ENCODE data around the gene ITGB7. TPM values are rescaled to one million over a fixed set of nuclear protein-coding genes. Genes with fewer than 3 reads are reported as not detected.

ITGB7 gene
- total RNA-seq, 4 donors from 2014 or later, result 1.1 to 1.8 (median 1.4) TPM

- no peak for DNase-seq (ENCODE audit: extremely low spot score)
- Histone ChIP-seq H3K27ac (replicated peaks in 1 of 4) (peak overlapping the region; percentile 10 to 99 (median 26)), H3K27me3 (no peaks in the 10 kb centered on the region), H3K4me3 (no peak overlapping the region), H3K36me3 (peaks cover 34 to 63% (median 56%) of the 10 kb centered on the region in 4 donors), H3K4me1 (peaks cover 58 to 65% (median 63%) of the 10 kb centered on the region in 4 donors), H3K9me3 (no peaks in the 10 kb centered on the region)
- intact Hi-C loops (cut with DNase I), result no loop called here
- no peak for TF ChIP-seq CTCF (IDR thresholded peaks at IDR 0.05)
- no peak for TF ChIP-seq POLR2AphosphoS5 (IDR thresholded peaks at IDR 0.05)
- TF ChIP-seq EP300 (IDR thresholded peaks at IDR 0.05), result no peak
- TF ChIP-seq POLR2A (IDR thresholded peaks at IDR 0.05; ENCODE audit: low read depth), result no peak
- 82% methylated on average over 5 of the region's 5 CpGs for WGBS
Measured at GRCh38 chr12:53214221-53214620, 7.2 kb upstream of the ITGB7 start.

DNA sequence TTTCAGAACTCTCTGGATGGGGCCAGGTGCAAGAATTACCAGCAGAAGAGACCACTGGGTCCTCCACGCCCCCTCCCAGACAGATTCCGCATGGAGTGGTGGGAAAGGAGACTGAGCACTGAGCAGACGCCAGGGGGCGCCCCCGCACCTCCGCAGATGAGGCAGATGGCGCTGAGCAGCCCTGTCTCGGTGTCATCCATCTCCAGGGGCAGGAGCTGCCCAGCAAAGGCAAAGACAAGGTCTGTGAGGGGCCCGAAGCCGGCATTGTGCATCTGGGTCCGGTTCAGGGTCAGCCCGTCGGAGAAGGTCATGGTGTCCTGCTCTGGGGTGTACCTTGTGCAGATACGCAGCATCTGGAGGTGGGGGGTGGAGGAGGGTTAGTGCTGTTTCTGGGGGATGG lies 6.3 kb upstream of the ITGB7 start:
- TF ChIP-seq CTCF (IDR thresholded peaks at IDR 0.05), result peak; percentile 94 to 95 (median 95)
- TF ChIP-seq EP300 (IDR thresholded peaks at IDR 0.05), result no peak
- peak; percentile 38 to 43 for TF ChIP-seq POLR2AphosphoS5 (IDR thresholded peaks at IDR 0.05)
- WGBS, result 8% methylated on average over 14 of the region's 14 CpGs
- Histone ChIP-seq H3K4me1 (peaks cover 54 to 65% (median 63%) of the 10 kb centered on the region in 4 donors), H3K27me3 (no peaks in the 10 kb centered on the region), H3K36me3 (peaks cover 34 to 63% (median 56%) of the 10 kb centered on the region in 4 donors), H3K27ac (replicated peaks in 1 of 4) (peak overlapping the region in 2 of 4 donors; percentile 26 to 99), H3K9me3 (no peaks in the 10 kb centered on the region), H3K4me3 (no peak overlapping the region)
- intact Hi-C loops (cut with DNase I), result loop anchor here (2.0 kb wide), 1 partner anchor 73 kb away; no protein-coding TSS in a partner anchor
- DNase-seq (ENCODE audit: extremely low spot score), result no peak

- H3K4me3 ChIP-seq, result no peak overlapping the region
- WGBS, result 51% methylated on average over 10 of the region's 12 CpGs
- intact Hi-C loops (cut with DNase I), result loop anchor here (2.0 kb wide), 1 partner anchor 74 kb away; no protein-coding TSS in a partner anchor
- peak overlapping the region in 2 of 4 donors; percentile 26 to 99 for H3K27ac ChIP-seq (replicated peaks in 1 of 4)
- peaks cover 54 to 65% (median 62%) of the 10 kb centered on the region in 4 donors for H3K4me1 ChIP-seq
- H3K9me3 ChIP-seq, result no peaks in the 10 kb centered on the region
- H3K36me3 ChIP-seq, result peaks cover 34 to 63% (median 56%) of the 10 kb centered on the region in 4 donors
- DNase-seq (ENCODE audit: extremely low spot score), result no peak
- no peak for TF ChIP-seq POLR2A (IDR thresholded peaks at IDR 0.05; ENCODE audit: low read depth)
- no peak for TF ChIP-seq EP300 (IDR thresholded peaks at IDR 0.05)
- TF ChIP-seq CTCF (IDR thresholded peaks at IDR 0.05), result no peak
- no peak for TF ChIP-seq POLR2AphosphoS5 (IDR thresholded peaks at IDR 0.05)
- H3K27me3 ChIP-seq, result no peaks in the 10 kb centered on the region
Measured at GRCh38 chr12:53212931-53213330, 5.9 kb upstream of the ITGB7 start.

DNA sequence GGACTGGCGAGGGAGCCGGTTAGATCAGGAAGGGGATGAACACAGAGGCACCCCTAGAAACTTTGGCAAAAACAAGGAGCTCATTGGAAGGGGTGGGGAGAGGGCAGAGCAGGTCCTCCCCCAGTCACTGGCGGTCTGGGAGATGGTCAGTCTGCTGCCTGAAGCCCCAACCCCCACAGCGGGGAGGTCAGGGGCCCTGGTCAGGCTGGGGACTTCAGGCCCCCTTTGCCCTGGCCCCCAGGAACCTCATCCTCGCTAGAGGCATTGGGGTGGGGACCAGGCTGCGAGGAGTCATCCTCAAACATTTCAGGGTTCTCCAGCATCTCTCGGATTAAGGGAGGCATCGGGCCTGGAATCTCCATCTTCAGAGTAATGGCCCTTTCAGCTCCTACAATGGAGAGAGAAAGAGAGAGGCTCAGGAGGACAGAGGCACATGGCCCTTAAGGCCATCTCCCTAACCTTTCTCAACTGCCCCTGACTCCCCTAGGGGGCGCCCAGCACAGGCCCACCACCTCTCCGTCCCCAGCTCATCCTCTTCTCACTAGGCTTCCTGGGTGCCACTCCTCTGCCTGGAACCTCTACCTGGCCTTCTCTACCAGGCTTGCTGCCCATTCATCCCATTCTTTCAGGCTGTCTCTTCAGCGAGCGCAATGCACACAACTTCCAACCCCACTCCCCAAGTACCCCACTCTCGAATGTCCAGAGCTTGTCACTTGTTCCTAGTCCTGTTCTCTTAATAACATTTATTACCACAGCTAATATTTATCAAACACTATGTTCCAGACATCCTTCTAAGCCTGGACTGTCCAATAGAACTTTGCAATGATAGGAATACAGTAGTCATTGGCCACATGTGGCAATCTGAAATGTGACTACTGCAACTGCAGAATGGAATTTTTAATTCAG lies 4.7 kb upstream of the ITGB7 start:
- Histone ChIP-seq H3K4me1 (peaks cover 42 to 54% (median 51%) of the 10 kb centered on the region in 4 donors), H3K27ac (replicated peaks in 1 of 4) (no peak overlapping the region), H3K36me3 (peaks cover 34 to 63% (median 56%) of the 10 kb centered on the region in 4 donors), H3K27me3 (no peaks in the 10 kb centered on the region), H3K4me3 (no peak overlapping the region), H3K9me3 (no peaks in the 10 kb centered on the region)
- 84% methylated on average over 12 of the region's 13 CpGs for WGBS
- no peak for DNase-seq (ENCODE audit: extremely low spot score)
- intact Hi-C loops (cut with DNase I), result loop anchor here (2.0 kb wide), 1 partner anchor 75 kb away; no protein-coding TSS in a partner anchor
- TF ChIP-seq EP300 (IDR thresholded peaks at IDR 0.05) (no peak), CTCF (IDR thresholded peaks at IDR 0.05) (peak in 1 of 3 experiments; percentile 20)
